ENCODE results near the gene SCYGR1.

The SCYGR1 gene

DNA sequence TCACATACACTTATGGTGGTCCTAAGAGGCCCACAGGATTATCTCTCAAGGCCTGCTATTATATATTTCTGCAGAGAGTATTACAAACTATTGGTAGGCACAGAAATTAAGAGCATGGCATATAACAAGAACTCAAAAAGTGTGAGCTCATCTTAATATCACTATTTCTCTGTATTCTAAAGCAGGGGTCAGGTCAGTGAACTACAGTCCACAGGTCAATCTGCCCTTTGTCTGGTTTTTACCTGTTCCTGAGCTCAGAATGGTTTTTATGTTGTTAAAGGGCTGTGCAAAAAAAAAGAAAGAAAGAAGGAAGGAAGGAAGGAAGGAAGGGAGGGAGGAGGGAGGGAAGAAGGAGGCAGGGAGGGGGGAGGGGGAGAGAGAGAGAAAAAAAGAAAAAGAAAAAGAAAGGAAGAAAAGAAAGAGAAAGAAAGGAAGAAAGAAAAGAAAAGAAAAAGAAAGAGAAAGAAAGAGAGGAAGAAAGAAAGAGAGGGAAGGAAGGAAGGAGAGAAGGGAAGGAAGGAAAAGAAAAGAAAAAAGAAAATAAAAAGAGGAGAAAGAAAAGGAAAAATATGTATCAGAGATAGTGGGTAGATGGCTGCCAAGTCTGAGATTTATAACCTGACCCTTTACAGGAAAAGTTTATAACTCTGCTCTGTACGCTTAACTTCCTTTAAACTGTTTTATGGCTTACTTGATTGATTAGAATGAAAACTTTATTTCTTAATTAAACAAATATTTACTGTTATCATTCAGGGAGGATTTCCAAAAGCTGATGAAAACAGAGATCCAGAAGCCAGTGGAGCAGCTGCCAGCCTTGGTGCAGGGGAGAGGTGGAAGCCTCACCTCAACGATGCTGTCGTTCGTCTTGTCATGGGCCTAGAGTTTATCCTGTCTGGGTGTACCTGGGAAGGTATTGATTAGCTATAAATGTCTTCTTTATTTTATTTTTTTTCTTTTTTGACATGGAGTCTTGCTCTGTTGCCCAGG lies 11.2 kb upstream of the SCYGR1 start:
- TF ChIP-seq, protein P1, sequence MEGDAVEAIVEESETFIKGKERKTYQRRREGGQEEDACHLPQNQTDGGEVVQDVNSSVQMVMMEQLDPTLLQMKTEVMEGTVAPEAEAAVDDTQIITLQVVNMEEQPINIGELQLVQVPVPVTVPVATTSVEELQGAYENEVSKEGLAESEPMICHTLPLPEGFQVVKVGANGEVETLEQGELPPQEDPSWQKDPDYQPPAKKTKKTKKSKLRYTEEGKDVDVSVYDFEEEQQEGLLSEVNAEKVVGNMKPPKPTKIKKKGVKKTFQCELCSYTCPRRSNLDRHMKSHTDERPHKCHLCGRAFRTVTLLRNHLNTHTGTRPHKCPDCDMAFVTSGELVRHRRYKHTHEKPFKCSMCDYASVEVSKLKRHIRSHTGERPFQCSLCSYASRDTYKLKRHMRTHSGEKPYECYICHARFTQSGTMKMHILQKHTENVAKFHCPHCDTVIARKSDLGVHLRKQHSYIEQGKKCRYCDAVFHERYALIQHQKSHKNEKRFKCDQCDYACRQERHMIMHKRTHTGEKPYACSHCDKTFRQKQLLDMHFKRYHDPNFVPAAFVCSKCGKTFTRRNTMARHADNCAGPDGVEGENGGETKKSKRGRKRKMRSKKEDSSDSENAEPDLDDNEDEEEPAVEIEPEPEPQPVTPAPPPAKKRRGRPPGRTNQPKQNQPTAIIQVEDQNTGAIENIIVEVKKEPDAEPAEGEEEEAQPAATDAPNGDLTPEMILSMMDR (conservative IDR thresholded peaks at IDR 0.05), result no peak
- peak overlapping the region; percentile 62 for H3K27ac ChIP-seq

DNA sequence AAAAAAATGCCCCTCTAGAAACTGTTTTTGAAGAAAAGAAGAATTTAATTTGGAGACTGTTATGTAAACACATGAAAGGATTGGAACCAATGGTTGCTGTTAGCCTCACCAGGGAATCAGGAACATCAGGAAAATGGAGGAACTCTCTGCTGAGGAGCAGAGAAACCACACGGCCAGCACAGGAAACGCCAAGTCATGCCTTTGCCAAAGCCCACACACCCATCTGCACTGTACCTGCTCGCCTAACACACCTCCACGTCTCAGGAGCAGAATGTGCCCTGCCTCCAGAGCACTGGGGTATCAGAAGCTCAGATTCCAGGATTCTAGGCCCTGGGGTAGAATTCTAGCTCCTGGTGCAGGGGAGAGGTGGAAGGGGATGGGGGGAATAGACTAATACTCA lies 9.8 kb upstream of the SCYGR1 start:
- TF ChIP-seq, protein P1 (conservative IDR thresholded peaks at IDR 0.05), result no peak
- H3K27ac ChIP-seq, result peak overlapping the region; percentile 62; the same call in 1 of the 2 replicates

DNA sequence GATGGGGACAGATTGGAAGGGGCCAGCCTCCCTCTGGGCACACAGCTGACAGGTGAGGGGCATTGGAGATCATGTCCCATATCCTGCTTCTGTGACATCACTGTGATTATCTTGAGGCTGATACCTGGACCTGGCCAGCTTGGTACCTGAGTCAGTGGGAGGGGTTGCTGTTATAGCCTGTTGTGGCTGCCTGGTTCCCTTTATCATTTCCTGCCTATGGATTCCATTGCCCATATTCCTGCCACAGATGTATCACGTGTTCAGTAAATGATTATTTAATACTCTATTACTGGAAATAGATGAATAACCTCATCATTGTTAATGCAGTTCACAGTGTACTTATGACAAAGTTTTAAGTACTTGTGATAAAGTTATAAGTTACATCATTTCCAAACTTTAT lies 7.8 kb upstream of the SCYGR1 start:
- TF ChIP-seq, protein P1 (conservative IDR thresholded peaks at IDR 0.05), result no peak

DNA sequence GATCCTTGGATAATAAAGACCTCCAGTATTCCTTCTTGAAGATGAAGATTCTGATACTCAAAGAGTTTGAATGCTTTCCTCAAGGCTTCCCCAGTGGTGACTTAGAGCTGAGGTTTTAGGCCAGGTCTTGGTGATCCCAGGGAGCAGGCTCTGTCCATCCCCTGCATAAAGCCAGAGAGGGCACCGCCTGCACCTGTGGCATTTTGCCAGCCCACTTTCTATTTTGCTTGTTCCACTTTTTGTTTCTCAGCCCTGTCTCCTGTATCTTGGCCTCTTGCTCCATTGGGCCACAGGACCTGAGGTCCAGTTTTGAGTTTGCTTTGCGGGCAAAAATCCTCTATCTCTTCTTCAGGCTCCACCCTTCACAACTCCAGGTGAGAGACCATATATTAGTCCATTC lies 6.7 kb upstream of the SCYGR1 start:
- H3K27ac ChIP-seq, result no peak overlapping the region
- TF ChIP-seq, protein P1 (conservative IDR thresholded peaks at IDR 0.05), result no peak

More for the DNA sequence above, 7.8 kb upstream of the SCYGR1 start:
- no peak overlapping the region for H3K27ac ChIP-seq

DNA sequence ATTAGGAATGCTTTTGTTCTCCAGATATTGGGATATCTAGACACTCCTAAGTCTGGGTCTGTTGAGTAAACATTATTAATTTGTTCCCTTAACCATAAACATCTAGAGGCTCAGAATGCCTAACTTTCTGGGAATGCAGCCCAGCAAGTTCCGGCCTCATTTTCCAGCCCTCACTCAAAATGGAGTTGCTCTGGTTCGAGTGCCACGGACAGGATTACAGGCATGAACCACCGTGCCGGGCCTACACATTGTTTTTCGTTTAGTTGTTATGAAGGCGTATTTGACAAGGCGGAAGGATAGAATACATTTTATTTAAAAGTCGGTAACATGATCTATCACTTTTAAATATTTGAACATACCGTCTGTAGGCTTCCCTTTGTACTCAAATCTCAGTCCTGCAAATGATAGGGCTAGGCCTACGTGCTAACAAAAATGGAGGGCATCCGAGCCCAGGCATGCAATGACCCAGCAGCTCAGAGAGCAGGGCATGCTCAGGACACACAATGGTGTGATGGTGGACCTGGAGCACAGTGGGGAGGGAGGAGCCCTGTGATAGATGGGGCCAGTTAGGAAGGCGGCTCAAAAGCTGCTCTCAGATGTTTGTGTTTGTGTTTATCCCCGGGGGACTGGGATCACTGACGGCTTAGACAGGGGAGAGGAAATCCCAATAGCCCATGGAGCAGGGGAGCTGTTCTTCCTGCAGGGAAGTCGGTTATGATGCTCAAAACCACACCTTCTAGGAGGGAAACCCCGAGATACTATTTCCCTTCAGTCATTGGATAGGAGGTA lies 2.9 kb upstream of the SCYGR1 start:
- no peak overlapping the region for H3K27ac ChIP-seq
- TF ChIP-seq, protein P1 (conservative IDR thresholded peaks at IDR 0.05), result no peak

DNA sequence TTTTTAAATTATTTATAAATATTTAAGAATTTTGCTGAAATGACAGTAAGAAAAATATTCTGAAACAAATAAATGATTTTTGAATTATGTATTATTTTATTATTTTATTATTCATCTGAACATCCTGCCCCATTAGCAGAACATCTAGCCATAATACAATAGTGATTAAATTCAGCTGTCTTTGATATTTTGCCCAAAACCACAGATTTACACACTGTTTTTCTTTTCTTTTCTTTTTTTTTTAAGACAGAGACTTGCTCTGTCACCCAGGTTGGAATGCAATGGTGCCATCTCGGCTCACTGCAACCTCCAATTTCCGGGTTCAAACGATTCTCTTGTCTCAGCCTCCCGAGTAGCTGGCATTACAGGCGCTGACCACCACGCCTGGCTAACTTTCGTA lies 1.9 kb upstream of the SCYGR1 start:
- TF ChIP-seq, protein P1 (conservative IDR thresholded peaks at IDR 0.05), result no peak

DNA sequence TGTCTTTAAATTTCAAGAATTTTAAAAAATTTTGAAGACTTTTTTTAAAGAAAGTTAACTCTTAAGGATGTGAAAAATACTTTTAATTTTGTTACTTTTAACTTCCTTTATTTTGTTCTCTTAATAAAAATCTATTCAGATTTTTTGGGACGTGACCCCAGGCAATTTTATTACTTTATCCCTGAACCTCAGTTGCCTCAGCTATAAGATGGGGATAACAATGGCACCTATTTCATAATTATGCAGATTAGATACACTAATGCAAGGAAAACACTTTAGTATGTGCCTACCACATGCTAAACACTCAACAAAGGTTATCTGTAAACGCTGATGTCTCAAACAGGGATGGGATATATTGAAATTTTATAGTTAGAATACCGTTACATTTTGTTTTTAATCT lies 1.5 kb upstream of the SCYGR1 start:
- TF ChIP-seq, protein P1 (conservative IDR thresholded peaks at IDR 0.05), result no peak
- H3K27ac ChIP-seq, result no peak overlapping the region

More for the DNA sequence above, 1.9 kb upstream of the SCYGR1 start:
- no peak overlapping the region for H3K27ac ChIP-seq

Data from VCaP (cell line).